Prostate gland (tissue), 2 donors: ENCODE results near the gene CIAPIN1. TPM values are rescaled to one million over a fixed set of nuclear protein-coding genes. Genes with fewer than 3 reads are reported as not detected.
"Not testable (repeated sequence)": the region's sequence is repeated elsewhere in the genome, so short reads cannot be mapped to it uniquely, and the experiment has no call there.

Experiments
- DNase-seq: peaks from one replicate; pipeline ENCODE4 v3.0.0-alpha.2; 2019; ENCODE audit warnings: low spot score
- H3K27ac ChIP-seq, 2 donors: fragments of 200-600 bp; sonication (generic); 2 replicates each; pipeline ENCODE4 v1.5.1; 2017 to 2019
- H3K27me3 ChIP-seq: fragments of 200-600 bp; sonication (generic); replicated peaks from 2 replicates; pipeline ENCODE4 v1.5.1; 2019; ENCODE audit not compliant: insufficient read depth
- H3K36me3 ChIP-seq, 2 donors: fragments of 200-600 bp; sonication (generic); 1 replicate in 1 of 2; 2 replicates in 1 of 2; pipeline versions ENCODE4 v1.5.1 to v1.8.1; 2017 to 2019
- H3K4me1 ChIP-seq: fragments of 200-600 bp; sonication (generic); replicated peaks from 2 replicates; pipeline ENCODE4 v1.5.1; 2019
- H3K4me3 ChIP-seq, 2 donors: fragments of 200-600 bp; sonication (generic); 2 replicates each; pipeline ENCODE4 v1.5.1; 2017 to 2019
- H3K9me3 ChIP-seq: fragments of 200-600 bp; sonication (generic); 2 replicates; pipeline ENCODE4 v1.5.1; 2017
- POLR2A ChIP-seq: fragments of 450-650 bp; IDR thresholded peaks from one replicate; pipeline ENCODE4 v1.6.1; 2016; ENCODE audit warnings: antibody characterized with exemption, mild to moderate bottlenecking
- POLR2AphosphoS5 ChIP-seq: sonication (generic); formaldehyde crosslinking; IDR thresholded peaks from one replicate; pipeline ENCODE4 v1.6.1; 2017; ENCODE audit warnings: antibody characterized with exemption
- WGBS: methylation state at CpG from one replicate; pipeline ENCODE4 v1.1.5; 2018; 5-methylcytosine and 5-hydroxymethylcytosine counted together
- intact Hi-C: fragments of 100-400 bp; cut with DNase I; formaldehyde crosslinking; loops from one replicate; pipeline ENCODE4 v1.14.2; 2022
- total RNA-seq, 2 donors: library from RNA; depleted of rRNA; stranded (reverse); fragments of >200 nt; gene quantifications; one replicate each; pipeline ENCODE4 v1.1.0, GENCODE V29; 2016
- TF ChIP-seq, protein P1 (sequence below), 4 experiments: fragments of 200-600 bp in 2 of 4; fragments of 450-650 bp in 2 of 4; sonication (generic) in 2 of 4; IDR thresholded peaks; 1 replicate in 3 of 4; 2 replicates in 1 of 4; pipeline ENCODE4 v1.5.1; 2016 to 2019; ENCODE audit warnings: antibody characterized with exemption in 4 of 4, mild to moderate bottlenecking in 2 of 4, moderate library complexity in 2 of 4

The CIAPIN1 gene
- total RNA-seq, 2 donors from 2014 or later: 20.1 to 40.3 TPM

DNA sequence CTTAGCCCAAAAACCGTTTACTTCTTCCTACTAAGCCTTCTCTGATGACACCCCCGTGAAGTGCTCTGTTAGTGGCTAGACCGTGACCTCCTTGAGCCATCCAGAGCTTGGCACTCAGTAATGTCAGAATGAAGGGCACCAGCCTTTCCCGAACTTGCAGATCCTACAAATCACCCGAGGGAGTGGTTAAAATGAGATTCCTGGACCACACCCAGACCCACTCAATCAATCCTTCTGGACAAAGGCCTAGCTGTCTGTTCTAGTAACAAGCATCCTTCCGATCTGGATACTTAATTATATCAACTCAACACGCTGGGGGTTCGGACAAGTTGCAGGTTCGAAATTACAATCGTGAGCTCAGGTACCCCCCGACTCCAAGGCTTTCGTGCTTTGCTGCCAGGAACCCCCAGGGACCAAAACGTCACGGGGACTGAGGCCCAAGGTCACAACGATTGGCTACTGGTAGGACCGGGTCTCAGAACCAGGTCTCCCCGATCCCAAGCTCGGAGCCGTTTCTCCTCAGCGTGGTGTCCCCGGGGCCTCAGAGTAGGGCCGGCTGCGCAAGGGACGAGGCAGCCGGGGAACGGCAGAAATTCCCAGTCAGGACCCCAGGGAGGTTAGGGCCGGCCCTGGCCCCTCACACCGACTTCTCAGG, 527 bp downstream of the CIAPIN1 start:
- H3K36me3 ChIP-seq: no peaks in the 10 kb centered on the region
- H3K4me3 ChIP-seq: peak overlapping the region; percentile 84 to 91
- no peaks in the 10 kb centered on the region for H3K27me3 ChIP-seq
- no peaks in the 10 kb centered on the region for H3K9me3 ChIP-seq
- H3K4me1 ChIP-seq: no peaks in the 10 kb centered on the region
- 6% methylated on average over 16 of the region's 28 CpGs for WGBS
- no peak for DNase-seq
- intact Hi-C loops: no loop called here
- H3K27ac ChIP-seq: peak overlapping the region; percentile 78 to 85
- TF ChIP-seq POLR2A (no peak), POLR2AphosphoS5 (no peak)
- TF ChIP-seq, protein P1, sequence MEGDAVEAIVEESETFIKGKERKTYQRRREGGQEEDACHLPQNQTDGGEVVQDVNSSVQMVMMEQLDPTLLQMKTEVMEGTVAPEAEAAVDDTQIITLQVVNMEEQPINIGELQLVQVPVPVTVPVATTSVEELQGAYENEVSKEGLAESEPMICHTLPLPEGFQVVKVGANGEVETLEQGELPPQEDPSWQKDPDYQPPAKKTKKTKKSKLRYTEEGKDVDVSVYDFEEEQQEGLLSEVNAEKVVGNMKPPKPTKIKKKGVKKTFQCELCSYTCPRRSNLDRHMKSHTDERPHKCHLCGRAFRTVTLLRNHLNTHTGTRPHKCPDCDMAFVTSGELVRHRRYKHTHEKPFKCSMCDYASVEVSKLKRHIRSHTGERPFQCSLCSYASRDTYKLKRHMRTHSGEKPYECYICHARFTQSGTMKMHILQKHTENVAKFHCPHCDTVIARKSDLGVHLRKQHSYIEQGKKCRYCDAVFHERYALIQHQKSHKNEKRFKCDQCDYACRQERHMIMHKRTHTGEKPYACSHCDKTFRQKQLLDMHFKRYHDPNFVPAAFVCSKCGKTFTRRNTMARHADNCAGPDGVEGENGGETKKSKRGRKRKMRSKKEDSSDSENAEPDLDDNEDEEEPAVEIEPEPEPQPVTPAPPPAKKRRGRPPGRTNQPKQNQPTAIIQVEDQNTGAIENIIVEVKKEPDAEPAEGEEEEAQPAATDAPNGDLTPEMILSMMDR (IDR thresholded peaks at IDR 0.05): no peak

DNA sequence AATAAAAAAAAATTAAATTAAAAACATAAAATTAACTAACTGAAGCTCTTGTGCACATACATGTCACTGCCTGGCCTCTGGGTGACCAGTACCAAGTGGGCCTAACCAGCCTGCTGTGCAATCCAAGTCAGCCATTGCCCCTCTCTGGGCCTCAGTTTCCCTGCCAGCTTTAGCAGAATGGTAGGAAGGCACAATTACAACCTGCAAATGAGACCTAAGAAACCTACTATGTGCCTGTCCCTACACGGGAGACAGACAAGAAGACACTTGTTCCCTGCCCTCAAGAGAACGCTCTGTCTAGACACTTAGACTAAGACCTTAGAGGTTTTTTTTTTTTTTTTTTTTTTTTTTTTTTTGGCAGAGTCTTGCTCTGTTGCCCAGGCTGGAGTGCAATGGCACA, 1.7 kb downstream of the CIAPIN1 start:
- Histone ChIP-seq H3K27ac (no peak overlapping the region), H3K36me3 (no peaks in the 10 kb centered on the region), H3K9me3 (no peaks in the 10 kb centered on the region), H3K4me3 (no peak overlapping the region), H3K27me3 (no peaks in the 10 kb centered on the region), H3K4me1 (no peaks in the 10 kb centered on the region)
- intact Hi-C loops: no loop called here
- no peak for TF ChIP-seq POLR2A
- TF ChIP-seq POLR2AphosphoS5: no peak
- TF ChIP-seq, protein P1 (IDR thresholded peaks at IDR 0.05): no peak
- DNase-seq: no peak
- WGBS: 95% methylated on average over 2 of the region's 2 CpGs

DNA sequence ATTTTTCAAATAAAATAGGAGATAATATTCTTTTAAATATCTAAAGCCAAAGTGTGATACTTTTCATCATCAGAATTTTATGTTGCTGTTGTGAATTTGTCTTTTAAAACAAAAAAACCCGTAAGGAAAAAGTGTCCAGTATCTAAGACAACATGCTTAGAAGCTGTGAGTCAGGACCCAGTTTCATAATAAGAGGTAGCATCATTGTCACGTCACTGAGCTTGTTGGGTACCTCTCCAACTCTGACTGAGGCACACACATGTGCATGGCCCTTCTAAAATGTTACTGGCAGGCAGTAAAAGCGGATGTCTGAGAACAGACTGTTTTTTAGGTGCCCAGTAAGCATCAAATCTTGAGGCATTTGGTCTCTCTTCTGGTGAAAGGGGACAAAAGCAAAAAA, 2.5 kb downstream of the CIAPIN1 start:
- intact Hi-C loops: no loop called here
- H3K27ac ChIP-seq: no peak overlapping the region
- no peaks in the 10 kb centered on the region for H3K27me3 ChIP-seq
- DNase-seq: no peak
- 69% methylated on average over 3 of the region's 3 CpGs for WGBS
- H3K4me3 ChIP-seq: no peak overlapping the region
- H3K4me1 ChIP-seq: no peaks in the 10 kb centered on the region
- no peaks in the 10 kb centered on the region for H3K9me3 ChIP-seq
- no peaks in the 10 kb centered on the region for H3K36me3 ChIP-seq
- no peak for TF ChIP-seq POLR2AphosphoS5
- TF ChIP-seq, protein P1 (IDR thresholded peaks at IDR 0.05): no peak
- no peak for TF ChIP-seq POLR2A

DNA sequence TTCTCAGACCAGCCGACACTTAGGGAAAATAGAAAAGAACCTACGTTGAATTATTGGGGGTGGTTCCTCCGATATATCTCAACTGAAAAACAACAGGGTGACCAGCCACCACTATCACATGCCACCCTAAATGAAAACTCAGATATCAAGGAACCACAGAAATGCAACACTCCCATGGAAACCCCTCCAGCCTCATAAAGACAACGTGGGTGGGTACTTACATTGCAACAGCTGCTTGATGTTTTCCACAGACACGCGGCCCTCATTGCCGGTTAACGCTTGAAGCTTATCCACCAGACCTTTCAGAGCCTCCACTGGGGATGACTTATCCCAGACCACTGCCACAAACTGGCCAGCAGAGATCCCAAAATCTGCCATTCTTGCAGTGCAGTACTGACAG, 6.6 kb downstream of the CIAPIN1 start:
- H3K4me1 ChIP-seq, H3K9me3 ChIP-seq, H3K27ac ChIP-seq, H3K27me3 ChIP-seq, DNase-seq, intact Hi-C loops, H3K4me3 ChIP-seq, H3K36me3 ChIP-seq: not testable (repeated sequence)
- WGBS: 96% methylated on average over 8 of the region's 8 CpGs

DNA sequence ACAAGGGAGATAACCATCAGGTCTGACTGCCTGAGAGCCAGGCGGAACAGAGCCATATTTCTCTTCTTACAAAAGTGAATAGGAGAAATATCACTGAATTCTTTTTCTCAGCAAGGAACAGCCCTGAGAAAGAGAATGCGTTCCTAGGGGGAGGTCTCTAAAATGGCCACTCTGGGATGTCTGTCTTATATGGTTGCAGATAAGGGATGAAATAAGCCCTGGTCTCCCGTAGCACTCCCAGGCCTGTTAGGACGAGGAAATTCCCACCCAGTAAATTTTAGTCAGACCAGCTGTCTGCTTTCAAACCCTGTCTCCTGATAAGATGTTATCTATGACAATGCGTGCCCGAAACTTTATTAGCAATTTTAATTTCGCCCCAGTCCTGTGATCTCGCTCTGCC, 7.2 kb downstream of the CIAPIN1 start:
- WGBS: 96% methylated on average over 8 of the region's 8 CpGs
- H3K36me3 ChIP-seq, H3K9me3 ChIP-seq, H3K27ac ChIP-seq, H3K4me1 ChIP-seq, intact Hi-C loops, DNase-seq, H3K27me3 ChIP-seq, H3K4me3 ChIP-seq: not testable (repeated sequence)

DNA sequence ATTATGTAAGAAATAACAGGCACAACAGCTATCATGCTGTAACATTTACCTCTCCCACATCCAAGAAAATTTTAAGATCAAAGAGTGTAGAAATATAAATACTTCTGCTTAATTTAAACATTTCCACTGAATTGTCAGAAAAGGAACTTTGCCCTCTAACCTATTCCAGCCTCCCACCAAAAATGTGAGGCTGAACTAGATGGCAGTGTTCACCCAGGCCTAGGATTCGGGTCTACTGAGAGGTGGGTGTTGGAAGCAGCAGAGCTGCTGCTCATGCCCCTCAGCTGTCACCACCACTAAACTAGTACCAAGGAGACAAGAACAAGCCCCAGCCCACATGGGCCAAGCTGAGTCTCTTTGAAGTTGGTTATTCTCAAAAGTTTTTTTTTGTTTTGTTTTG, 11.3 kb downstream of the CIAPIN1 start:
- Histone ChIP-seq H3K4me3 (no peak overlapping the region), H3K9me3 (no peaks in the 10 kb centered on the region), H3K4me1 (no peaks in the 10 kb centered on the region), H3K27ac (no peak overlapping the region), H3K27me3 (no peaks in the 10 kb centered on the region), H3K36me3 (peaks cover 9 to 14% of the 10 kb centered on the region in 2 donors)
- TF ChIP-seq POLR2AphosphoS5: no peak
- TF ChIP-seq, protein P1 (IDR thresholded peaks at IDR 0.05): no peak
- TF ChIP-seq POLR2A: no peak
- intact Hi-C loops: no loop called here
- DNase-seq: no peak
- 72% methylated on average over 1 of the region's 1 CpG for WGBS
